ENCODE measurements around the gene ADM2.
"Not testable (repeated sequence)": the region's sequence is repeated elsewhere in the genome, so short reads cannot be mapped to it uniquely, and the experiment has no call there.

Gene ADM2

DNA sequence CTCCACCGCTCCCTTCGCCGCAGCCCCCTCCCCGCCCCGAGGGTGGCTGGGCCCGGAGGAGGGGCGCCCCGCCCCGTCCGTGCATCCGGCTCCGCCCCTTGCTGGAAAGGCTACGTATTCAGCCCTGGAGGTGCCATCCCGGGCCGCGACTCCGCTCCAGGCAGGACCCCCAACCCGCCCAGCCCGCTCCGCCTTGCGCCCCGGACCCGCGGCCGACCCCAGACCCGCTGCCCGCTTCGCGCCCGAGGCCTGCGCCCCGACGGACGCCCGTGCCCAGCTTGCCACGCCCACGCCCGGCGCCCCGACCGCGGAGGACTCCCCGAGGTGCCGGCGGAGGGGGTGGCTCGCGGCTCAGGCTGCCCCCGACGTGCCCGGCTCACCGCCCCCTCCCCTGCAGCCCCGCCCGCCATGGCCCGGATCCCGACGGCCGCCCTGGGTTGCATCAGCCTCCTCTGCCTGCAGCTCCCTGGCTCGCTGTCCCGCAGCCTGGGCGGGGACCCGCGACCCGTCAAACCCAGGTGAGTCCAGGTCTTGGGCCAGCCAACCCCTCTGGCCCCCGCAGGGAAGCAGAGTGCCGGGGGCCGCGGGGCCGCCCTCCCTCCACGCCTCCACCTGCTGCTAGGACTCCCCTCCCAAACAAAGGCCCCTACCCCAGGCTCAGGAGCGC, at the start of gene ADM2:
ADM2 (plus strand) TSS at position 104 of the 667 bp plus-strand sequence; CDS start at position 409, 305 bp downstream.
- Histone ChIP-seq H3K9me3 (ENCODE audit: insufficient read depth, low read depth, low read length) (no peaks in the 10 kb centered on the region), H3K9ac (ENCODE audit: low read depth, low read length) (peak within 1 kb of the TSS; percentile 70; the same call in 1 of the 2 replicates), H3K4me3 (ENCODE audit: low read length) (peak within 1 kb of the TSS; percentile 68), H3K27ac (ENCODE audit: low read length) (no peak within 1 kb of the TSS), H3K27me3 (ENCODE audit: insufficient read depth, low read length) (peaks cover 34% of the 10 kb centered on the region), H3K36me3 (ENCODE audit: insufficient read depth, low read depth, low read length) (no peaks in the 10 kb centered on the region), H3K4me1 (ENCODE audit: insufficient read depth, low read length) (no peaks in the 10 kb centered on the region)

GRCh38 chr22:50432131-50432876, 49.0 kb upstream of the ADM2 start:
- Histone ChIP-seq H3K27me3 (ENCODE audit: insufficient read depth, low read length) (no peaks in the 10 kb centered on the region), H3K9me3 (ENCODE audit: insufficient read depth, low read depth, low read length) (no peaks in the 10 kb centered on the region), H3K4me3 (ENCODE audit: low read length) (no peak overlapping the region), H3K27ac (ENCODE audit: low read length) (no peak overlapping the region), H3K36me3 (ENCODE audit: insufficient read depth, low read depth, low read length) (peaks cover 65% of the 10 kb centered on the region), H3K9ac (ENCODE audit: low read depth, low read length) (no peak overlapping the region), H3K4me1 (ENCODE audit: insufficient read depth, low read length) (no peaks in the 10 kb centered on the region)

- not testable (repeated sequence) for H3K27ac ChIP-seq (ENCODE audit: low read length); H3K4me1 ChIP-seq (ENCODE audit: insufficient read depth, low read length); H3K9ac ChIP-seq (ENCODE audit: low read depth, low read length); H3K27me3 ChIP-seq (ENCODE audit: insufficient read depth, low read length); H3K9me3 ChIP-seq (ENCODE audit: insufficient read depth, low read depth, low read length); H3K4me3 ChIP-seq (ENCODE audit: low read length)
- peaks cover 66% of the 10 kb centered on the region for H3K36me3 ChIP-seq (ENCODE audit: insufficient read depth, low read depth, low read length)
Measured at GRCh38 chr22:50432877-50433510, 48.3 kb upstream of the ADM2 start.

- Histone ChIP-seq H3K36me3 (ENCODE audit: insufficient read depth, low read depth, low read length) (peaks cover 66% of the 10 kb centered on the region), H3K9me3 (ENCODE audit: insufficient read depth, low read depth, low read length) (no peaks in the 10 kb centered on the region), H3K9ac (ENCODE audit: low read depth, low read length) (no peak overlapping the region), H3K4me1 (ENCODE audit: insufficient read depth, low read length) (no peaks in the 10 kb centered on the region), H3K27ac (ENCODE audit: low read length) (no peak overlapping the region), H3K27me3 (ENCODE audit: insufficient read depth, low read length) (no peaks in the 10 kb centered on the region), H3K4me3 (ENCODE audit: low read length) (no peak overlapping the region)
Measured at GRCh38 chr22:50434849-50435248, 46.5 kb upstream of the ADM2 start.

- Histone ChIP-seq H3K4me3 (ENCODE audit: low read length) (no peak overlapping the region), H3K4me1 (ENCODE audit: insufficient read depth, low read length) (no peaks in the 10 kb centered on the region), H3K9ac (ENCODE audit: low read depth, low read length) (no peak overlapping the region), H3K36me3 (ENCODE audit: insufficient read depth, low read depth, low read length) (peaks cover 66% of the 10 kb centered on the region), H3K27me3 (ENCODE audit: insufficient read depth, low read length) (no peaks in the 10 kb centered on the region), H3K27ac (ENCODE audit: low read length) (no peak overlapping the region), H3K9me3 (ENCODE audit: insufficient read depth, low read depth, low read length) (no peaks in the 10 kb centered on the region)
Measured at GRCh38 chr22:50435291-50436014, 45.9 kb upstream of the ADM2 start.

DNA sequence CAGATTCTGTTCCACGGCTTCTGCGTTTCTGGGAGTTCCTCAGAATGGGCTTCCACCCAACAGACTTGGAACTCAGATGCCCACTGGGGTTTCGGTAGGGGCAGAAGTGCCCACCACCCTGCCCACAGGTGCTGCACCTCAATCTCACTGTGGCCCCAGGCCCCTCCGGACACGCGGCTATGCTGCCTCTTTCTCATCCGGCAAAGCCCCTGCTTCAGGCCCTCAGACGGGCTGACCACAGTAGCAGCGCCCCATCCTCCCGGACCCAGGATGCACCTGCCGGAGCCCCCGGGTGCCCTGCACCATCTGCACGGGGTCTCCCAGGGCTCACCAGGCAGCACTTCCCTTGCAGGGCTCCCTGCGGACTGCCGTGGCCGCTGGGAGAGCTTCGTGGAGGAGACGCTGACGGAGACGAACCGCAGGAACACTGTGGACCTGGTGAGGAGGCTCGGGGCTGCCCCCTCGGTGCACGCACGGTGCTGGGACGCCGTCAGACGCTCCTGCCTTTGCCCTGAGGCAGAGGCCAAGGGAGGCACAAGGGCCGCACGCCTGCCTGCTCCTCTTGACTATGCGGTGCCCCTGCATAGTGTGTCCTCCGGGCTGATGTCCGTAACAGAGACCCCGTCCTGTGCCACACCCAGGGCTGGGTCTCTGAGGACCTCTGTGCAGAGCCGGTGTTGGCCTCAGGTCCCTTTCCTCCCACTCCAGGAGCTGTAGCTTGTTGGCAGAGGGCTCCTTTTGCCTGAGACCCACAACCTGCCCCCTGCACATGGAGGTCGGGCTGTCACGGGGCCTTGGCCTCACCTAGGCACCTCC, 45.1 kb upstream of the ADM2 start:
- no peak overlapping the region for H3K4me3 ChIP-seq (ENCODE audit: low read length)
- H3K27me3 ChIP-seq (ENCODE audit: insufficient read depth, low read length) = no peaks in the 10 kb centered on the region
- no peak overlapping the region for H3K9ac ChIP-seq (ENCODE audit: low read depth, low read length)
- H3K27ac ChIP-seq (ENCODE audit: low read length) = no peak overlapping the region
- H3K36me3 ChIP-seq (ENCODE audit: insufficient read depth, low read depth, low read length) = peaks cover 61% of the 10 kb centered on the region
- H3K9me3 ChIP-seq (ENCODE audit: insufficient read depth, low read depth, low read length) = no peaks in the 10 kb centered on the region
- H3K4me1 ChIP-seq (ENCODE audit: insufficient read depth, low read length) = no peaks in the 10 kb centered on the region

GRCh38 chr22:50436841-50437341, 44.5 kb upstream of the ADM2 start:
- H3K27ac ChIP-seq (ENCODE audit: low read length) = no peak overlapping the region
- no peaks in the 10 kb centered on the region for H3K4me1 ChIP-seq (ENCODE audit: insufficient read depth, low read length)
- no peaks in the 10 kb centered on the region for H3K9me3 ChIP-seq (ENCODE audit: insufficient read depth, low read depth, low read length)
- no peak overlapping the region for H3K9ac ChIP-seq (ENCODE audit: low read depth, low read length)
- no peak overlapping the region for H3K4me3 ChIP-seq (ENCODE audit: low read length)
- no peaks in the 10 kb centered on the region for H3K27me3 ChIP-seq (ENCODE audit: insufficient read depth, low read length)
- peaks cover 54% of the 10 kb centered on the region for H3K36me3 ChIP-seq (ENCODE audit: insufficient read depth, low read depth, low read length)

- Histone ChIP-seq H3K9ac (ENCODE audit: low read depth, low read length) (no peak overlapping the region), H3K9me3 (ENCODE audit: insufficient read depth, low read depth, low read length) (no peaks in the 10 kb centered on the region), H3K27ac (ENCODE audit: low read length) (no peak overlapping the region), H3K27me3 (ENCODE audit: insufficient read depth, low read length) (no peaks in the 10 kb centered on the region), H3K4me1 (ENCODE audit: insufficient read depth, low read length) (no peaks in the 10 kb centered on the region), H3K4me3 (ENCODE audit: low read length) (no peak overlapping the region), H3K36me3 (ENCODE audit: insufficient read depth, low read depth, low read length) (peaks cover 46% of the 10 kb centered on the region)
Measured at GRCh38 chr22:50437511-50438304, 43.6 kb upstream of the ADM2 start.

DNA sequence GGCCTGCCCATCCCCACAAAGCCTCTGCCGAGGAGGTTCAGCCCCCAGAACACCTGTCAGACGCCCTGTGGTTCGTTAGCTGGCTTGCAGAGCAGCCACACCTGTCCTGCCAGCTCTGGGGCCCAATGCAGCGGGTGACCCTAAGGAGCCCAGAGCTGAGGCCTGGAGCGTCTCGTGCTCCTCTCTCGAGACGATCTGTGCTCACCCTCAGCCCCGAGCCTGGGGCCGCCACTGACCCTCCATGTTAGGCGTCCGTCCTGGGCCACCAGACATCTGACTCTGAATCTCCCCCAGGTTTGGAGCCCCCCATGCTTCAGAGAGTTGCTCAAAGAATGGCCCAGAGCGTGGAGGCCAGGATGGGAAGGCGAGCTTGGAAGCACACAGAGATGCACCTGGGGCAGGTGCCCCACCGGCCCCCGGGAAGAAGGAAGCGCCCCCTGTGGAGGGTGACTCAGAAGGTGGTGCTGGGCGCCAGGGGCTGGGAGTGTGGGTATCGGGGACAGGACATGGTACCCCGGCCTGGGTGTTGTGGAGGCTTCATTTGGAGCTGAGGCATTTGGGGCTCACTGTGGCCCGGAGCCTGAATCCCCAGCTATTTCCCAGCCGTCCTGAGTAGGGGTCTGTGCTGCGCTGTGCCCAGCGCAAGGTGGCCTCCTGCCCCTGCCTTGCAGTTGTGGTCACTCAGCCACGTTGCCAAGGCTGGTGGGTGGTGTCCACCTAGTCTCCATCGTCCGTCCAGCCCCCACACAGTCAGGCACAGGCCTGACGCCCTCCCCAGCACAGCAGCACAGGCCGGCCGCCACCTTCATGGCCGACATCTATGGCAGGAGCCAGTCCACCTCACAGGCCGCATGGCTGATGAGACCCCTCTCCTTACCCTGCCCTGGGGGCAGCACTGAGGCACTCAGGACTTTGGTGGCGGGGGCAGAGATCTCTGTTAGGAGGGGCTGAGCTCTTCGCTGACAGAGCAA, 42.8 kb upstream of the ADM2 start:
- H3K4me3 ChIP-seq (ENCODE audit: low read length) = no peak overlapping the region
- no peak overlapping the region for H3K9ac ChIP-seq (ENCODE audit: low read depth, low read length)
- no peaks in the 10 kb centered on the region for H3K9me3 ChIP-seq (ENCODE audit: insufficient read depth, low read depth, low read length)
- no peaks in the 10 kb centered on the region for H3K27me3 ChIP-seq (ENCODE audit: insufficient read depth, low read length)
- H3K27ac ChIP-seq (ENCODE audit: low read length) = no peak overlapping the region
- peaks cover 44% of the 10 kb centered on the region for H3K36me3 ChIP-seq (ENCODE audit: insufficient read depth, low read depth, low read length)
- H3K4me1 ChIP-seq (ENCODE audit: insufficient read depth, low read length) = no peaks in the 10 kb centered on the region

Data from iPS-20b (cell line).